Epithelial cell of alveolus of lung (primary cell): ENCODE data around the gene TMEM225B. TPM values are rescaled to one million over a fixed set of nuclear protein-coding genes. Genes with fewer than 3 reads are reported as not detected.

Source experiments
- total RNA-seq: library from RNA; depleted of rRNA; stranded (reverse); fragments of >200 nt; gene quantifications from 2 replicates; pipeline ENCODE4 v1.2.1, GENCODE V29; 2015

Gene TMEM225B, protein sequence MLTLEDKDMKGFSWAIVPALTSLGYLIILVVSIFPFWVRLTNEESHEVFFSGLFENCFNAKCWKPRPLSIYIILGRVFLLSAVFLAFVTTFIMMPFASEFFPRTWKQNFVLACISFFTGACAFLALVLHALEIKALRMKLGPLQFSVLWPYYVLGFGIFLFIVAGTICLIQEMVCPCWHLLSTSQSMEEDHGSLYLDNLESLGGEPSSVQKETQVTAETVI
- total RNA-seq, result 0.39 and 4.2 TPM in 2 replicates

GRCh38 chr7:99597762-99598501 lies at the start of gene TMEM225B:
TMEM225B (plus strand) TSS chr7:99598267; CDS start chr7:99604389, 6,122 bp downstream.

GRCh38 chr7:99551767-99552463 lies 46.2 kb upstream of the TMEM225B start, which contains the start of gene FAM200A:
FAM200A (minus strand) TSS chr7:99552114; CDS start chr7:99548407, 3,707 bp downstream.

GRCh38 chr7:99558306-99559174 lies 39.5 kb upstream of the TMEM225B start, which contains the start of gene ZNF655:
ZNF655 (plus strand) TSS chr7:99558642; CDS start chr7:99560560, 1,918 bp downstream.

GRCh38 chr7:99616359-99617191 lies 18.5 kb downstream of the TMEM225B start, which contains the start of gene ZSCAN25:
ZSCAN25 (plus strand) TSS chr7:99616946; CDS start chr7:99619607, 2,661 bp downstream.

Other genes starting within 250 kb of the TMEM225B start
- 172 and 382 TPM in 2 replicates for gene ARPC1B, start 223.5 kb upstream of the TMEM225B start, total RNA-seq
- gene PDAP1, start 189.7 kb upstream of the TMEM225B start, total RNA-seq, result 97.0 and 105 TPM in 2 replicates
- 105 and 108 TPM in 2 replicates for gene BUD31, start 189.3 kb upstream of the TMEM225B start, total RNA-seq
- gene PTCD1, start 159.5 kb upstream of the TMEM225B start, total RNA-seq, result 4.0 and 7.2 TPM in 2 replicates
- 22.5 and 36.2 TPM in 2 replicates for gene CPSF4, start 159.3 kb upstream of the TMEM225B start, total RNA-seq
- 2,095 and 2,779 TPM in 2 replicates for gene ATP5MF, start 132.1 kb upstream of the TMEM225B start, total RNA-seq
- gene ZNF789, start 125.4 kb upstream of the TMEM225B start, total RNA-seq, result 4.4 and 5.5 TPM in 2 replicates
- 16.4 and 19.7 TPM in 2 replicates for gene ZNF394, start 98.0 kb upstream of the TMEM225B start, total RNA-seq
- gene ZKSCAN5, start 93.6 kb upstream of the TMEM225B start, total RNA-seq, result 9.3 and 12.1 TPM in 2 replicates
- gene FAM200A, start 46.2 kb upstream of the TMEM225B start, total RNA-seq, result 5.8 and 17.9 TPM in 2 replicates
- 29.2 and 89.8 TPM in 2 replicates for gene ZNF655, start 39.6 kb upstream of the TMEM225B start, total RNA-seq
- gene ZSCAN25, start 18.7 kb downstream of the TMEM225B start, total RNA-seq, result 5.6 and 17.0 TPM in 2 replicates
- 0.24 and 0.39 TPM in 2 replicates for gene CYP3A5, start 81.7 kb downstream of the TMEM225B start, total RNA-seq
- gene CYP3A7, start 136.9 kb downstream of the TMEM225B start, total RNA-seq, result 0.13 and 1.0 TPM in 2 replicates
- gene CYP3A4, start 185.9 kb downstream of the TMEM225B start, total RNA-seq, result not detected in 2 replicates
- not detected in 2 replicates for gene CYP3A43, start 229.7 kb downstream of the TMEM225B start, total RNA-seq